Thoracic aorta (tissue), 2 donors: Measurements from ENCODE around the gene PLCH1. TPM values are rescaled to one million over a fixed set of nuclear protein-coding genes. Genes with fewer than 3 reads are reported as not detected.

Experiments
- ATAC-seq: fragments of 150-250 bp; one replicate; pipeline ENCODE4 v1.8.0; 2017; ENCODE audit warnings: low read depth; ENCODE audit not compliant: insufficient number of reproducible peaks, low FRiP score
- DNase-seq: peaks from one replicate; pipeline ENCODE4 v3.0.0-alpha.2; 2020; ENCODE audit warnings: low spot score
- H3K27ac ChIP-seq, 2 donors: fragments of 200-600 bp; sonication (generic); 1 replicate in 1 of 2; 2 replicates in 1 of 2; pipeline ENCODE4 v1.5.1; 2016; ENCODE audit warnings: mild to moderate bottlenecking in 2 of 2, moderate library complexity in 2 of 2
- H3K27me3 ChIP-seq: fragments of 200-600 bp; sonication (generic); replicated peaks from 2 replicates; pipeline ENCODE4 v1.6.0; 2016; ENCODE audit warnings: mild to moderate bottlenecking; ENCODE audit not compliant: insufficient read depth
- H3K36me3 ChIP-seq: fragments of 200-600 bp; sonication (generic); one replicate; pipeline ENCODE4 v1.5.1; 2016
- H3K4me1 ChIP-seq, 2 donors: fragments of 200-600 bp; sonication (generic); 1 replicate in 1 of 2; 2 replicates in 1 of 2; pipeline versions ENCODE4 v1.5.1 to v1.6.0; 2016; ENCODE audit warnings: low read depth in 2 of 2, mild to moderate bottlenecking in 1 of 2; ENCODE audit not compliant: control insufficient read depth in 1 of 2
- H3K4me3 ChIP-seq: fragments of 200-600 bp; sonication (generic); 2 replicates; pipeline ENCODE4 v1.5.1; 2016; ENCODE audit warnings: mild to moderate bottlenecking
- H3K9me3 ChIP-seq: fragments of 200-600 bp; sonication (generic); 2 replicates; pipeline ENCODE4 v1.5.1; 2016
- total RNA-seq, 2 donors: library from RNA; depleted of rRNA; stranded (reverse); fragments of >200 nt; gene quantifications; one replicate each; pipeline versions ENCODE4 v1.1.0 to v1.2.3, GENCODE V29; 2016
- TF ChIP-seq, protein P1 (sequence below): fragments of 200-600 bp; sonication (generic); IDR thresholded peaks from one replicate; pipeline ENCODE4 v1.5.1; 2019; ENCODE audit warnings: antibody characterized with exemption

The PLCH1 gene
- total RNA-seq, 2 donors from 2014 or later, result 0.28 TPM; not detected in 1

DNA sequence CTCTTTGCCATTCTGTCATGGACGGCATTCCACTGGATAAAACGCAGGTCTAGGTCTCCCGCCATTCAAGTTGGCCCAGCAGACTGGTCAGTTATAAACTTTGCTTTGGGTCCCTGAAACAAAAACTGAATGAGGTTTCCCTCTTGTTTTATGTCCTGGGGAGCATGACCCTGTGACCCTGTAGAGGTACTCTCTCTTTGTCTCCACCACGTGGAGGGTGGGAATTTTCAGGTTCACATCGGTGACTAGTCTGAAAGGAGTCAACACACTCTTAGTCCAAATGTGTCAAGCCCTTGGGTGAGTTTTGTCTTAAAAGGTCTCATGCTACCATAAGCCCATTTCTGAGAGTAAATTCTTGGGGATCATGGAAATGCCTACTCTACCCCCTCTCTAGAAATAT lies 139.9 kb downstream of the PLCH1 start:
- no peaks in the 10 kb centered on the region for H3K9me3 ChIP-seq
- no peak for ATAC-seq

DNA sequence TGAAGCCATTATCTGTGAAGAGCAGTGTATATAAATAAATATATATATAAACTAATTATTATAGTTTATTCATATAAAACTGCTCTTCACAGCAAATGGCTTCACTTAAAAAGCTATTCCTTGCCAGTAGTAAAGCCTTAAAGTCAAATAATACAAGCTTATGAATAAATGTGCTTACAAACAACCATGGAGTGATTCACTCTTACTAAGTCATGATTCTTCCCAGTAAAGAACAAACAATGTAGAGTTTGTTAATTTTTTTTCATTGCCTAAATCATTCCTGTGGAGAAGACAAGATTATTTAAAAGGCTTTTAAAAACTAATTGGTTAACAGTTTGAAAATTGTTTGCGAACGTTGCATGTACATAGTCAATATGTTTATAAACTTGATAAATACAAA lies 140.7 kb downstream of the PLCH1 start:
- TF ChIP-seq, protein P1, sequence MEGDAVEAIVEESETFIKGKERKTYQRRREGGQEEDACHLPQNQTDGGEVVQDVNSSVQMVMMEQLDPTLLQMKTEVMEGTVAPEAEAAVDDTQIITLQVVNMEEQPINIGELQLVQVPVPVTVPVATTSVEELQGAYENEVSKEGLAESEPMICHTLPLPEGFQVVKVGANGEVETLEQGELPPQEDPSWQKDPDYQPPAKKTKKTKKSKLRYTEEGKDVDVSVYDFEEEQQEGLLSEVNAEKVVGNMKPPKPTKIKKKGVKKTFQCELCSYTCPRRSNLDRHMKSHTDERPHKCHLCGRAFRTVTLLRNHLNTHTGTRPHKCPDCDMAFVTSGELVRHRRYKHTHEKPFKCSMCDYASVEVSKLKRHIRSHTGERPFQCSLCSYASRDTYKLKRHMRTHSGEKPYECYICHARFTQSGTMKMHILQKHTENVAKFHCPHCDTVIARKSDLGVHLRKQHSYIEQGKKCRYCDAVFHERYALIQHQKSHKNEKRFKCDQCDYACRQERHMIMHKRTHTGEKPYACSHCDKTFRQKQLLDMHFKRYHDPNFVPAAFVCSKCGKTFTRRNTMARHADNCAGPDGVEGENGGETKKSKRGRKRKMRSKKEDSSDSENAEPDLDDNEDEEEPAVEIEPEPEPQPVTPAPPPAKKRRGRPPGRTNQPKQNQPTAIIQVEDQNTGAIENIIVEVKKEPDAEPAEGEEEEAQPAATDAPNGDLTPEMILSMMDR, result no peak
- no peak for DNase-seq
- no peaks in the 10 kb centered on the region for H3K36me3 ChIP-seq
- no peaks in the 10 kb centered on the region for H3K9me3 ChIP-seq
- H3K27me3 ChIP-seq, result no peaks in the 10 kb centered on the region
- no peak for ATAC-seq
- no peak overlapping the region for H3K4me3 ChIP-seq
- H3K4me1 ChIP-seq, result no peaks in the 10 kb centered on the region
- H3K27ac ChIP-seq, result no peak overlapping the region

More for the DNA sequence above, 139.9 kb downstream of the PLCH1 start:
- Histone ChIP-seq H3K27ac (no peak overlapping the region), H3K4me3 (no peak overlapping the region), H3K36me3 (no peaks in the 10 kb centered on the region), H3K27me3 (no peaks in the 10 kb centered on the region), H3K4me1 (no peaks in the 10 kb centered on the region)
- no peak for DNase-seq
- TF ChIP-seq, protein P1, result no peak

DNA sequence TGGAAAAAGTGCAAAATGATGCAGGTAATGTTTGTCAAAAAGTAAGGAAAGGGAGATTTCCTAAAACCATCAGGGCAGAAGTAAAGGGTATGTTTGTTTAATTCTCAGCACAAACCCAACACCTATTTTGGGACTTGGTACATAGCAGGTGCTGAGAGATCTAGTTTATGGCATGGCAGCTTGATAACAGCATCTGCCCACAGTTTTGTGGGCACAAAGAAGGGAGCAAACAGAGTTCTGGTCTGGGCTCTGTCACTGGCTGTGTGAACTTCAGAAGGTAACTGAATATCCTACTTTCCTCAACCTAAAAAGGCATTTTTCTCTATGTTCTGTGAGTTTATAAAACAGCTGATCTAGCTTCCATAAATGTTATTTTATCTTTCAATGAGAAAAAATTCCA lies 141.6 kb downstream of the PLCH1 start:
- Histone ChIP-seq H3K9me3 (no peaks in the 10 kb centered on the region), H3K4me1 (no peaks in the 10 kb centered on the region), H3K4me3 (no peak overlapping the region), H3K27ac (no peak overlapping the region), H3K36me3 (no peaks in the 10 kb centered on the region), H3K27me3 (no peaks in the 10 kb centered on the region)
- no peak for DNase-seq
- TF ChIP-seq, protein P1, result no peak
- no peak for ATAC-seq

DNA sequence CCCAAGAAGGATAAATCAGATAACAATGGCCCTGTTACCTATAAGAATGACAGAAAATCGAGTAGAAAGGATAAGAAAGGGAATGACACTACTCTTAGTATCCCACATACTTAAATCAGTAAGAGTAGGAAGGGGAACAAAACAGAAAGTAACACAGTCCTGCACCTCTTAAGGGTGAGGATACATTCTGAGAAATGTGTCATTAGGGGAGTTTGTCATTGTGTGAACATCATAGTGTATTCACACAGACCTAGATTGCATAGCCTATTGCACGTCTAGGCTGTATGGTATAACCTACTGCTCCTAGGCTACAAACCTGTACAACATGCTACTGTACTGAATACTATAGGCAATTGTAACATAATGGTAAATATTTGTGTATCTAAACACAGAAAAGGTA lies 142.6 kb downstream of the PLCH1 start:
- H3K27me3 ChIP-seq, result no peaks in the 10 kb centered on the region
- ATAC-seq, result no peak

DNA sequence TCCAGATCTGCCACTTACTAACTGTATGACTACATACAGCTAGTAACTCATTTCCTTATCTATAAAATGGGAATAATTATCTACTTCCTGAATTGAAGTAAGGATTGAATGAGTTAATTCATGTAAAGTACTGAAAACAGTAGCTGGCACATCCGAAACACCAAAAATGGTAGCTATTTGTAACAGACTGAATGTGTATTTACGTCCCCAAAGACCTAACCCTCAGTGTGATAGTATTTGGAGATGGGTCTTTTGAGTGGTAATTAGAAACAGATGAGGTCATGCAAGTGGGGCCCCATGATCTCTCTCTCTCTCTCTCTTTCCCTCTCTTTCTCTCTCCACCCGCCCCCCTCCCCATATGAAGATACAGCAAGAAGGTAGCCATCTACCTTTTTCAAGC lies 146.2 kb downstream of the PLCH1 start:
- no peaks in the 10 kb centered on the region for H3K4me1 ChIP-seq
- H3K9me3 ChIP-seq, result no peaks in the 10 kb centered on the region
- H3K27me3 ChIP-seq, result no peaks in the 10 kb centered on the region
- DNase-seq (no peak), ATAC-seq (no peak)
- no peak overlapping the region for H3K27ac ChIP-seq
- TF ChIP-seq, protein P1, result no peak
- H3K36me3 ChIP-seq, result no peaks in the 10 kb centered on the region
- no peak overlapping the region for H3K4me3 ChIP-seq

More for the DNA sequence above, 142.6 kb downstream of the PLCH1 start:
- no peaks in the 10 kb centered on the region for H3K36me3 ChIP-seq
- no peaks in the 10 kb centered on the region for H3K9me3 ChIP-seq
- H3K27ac ChIP-seq, result no peak overlapping the region
- H3K4me1 ChIP-seq, result no peaks in the 10 kb centered on the region
- no peak for DNase-seq
- H3K4me3 ChIP-seq, result no peak overlapping the region
- TF ChIP-seq, protein P1, result no peak
